Measurements from ENCODE around the gene EGLN3.

DNA sequence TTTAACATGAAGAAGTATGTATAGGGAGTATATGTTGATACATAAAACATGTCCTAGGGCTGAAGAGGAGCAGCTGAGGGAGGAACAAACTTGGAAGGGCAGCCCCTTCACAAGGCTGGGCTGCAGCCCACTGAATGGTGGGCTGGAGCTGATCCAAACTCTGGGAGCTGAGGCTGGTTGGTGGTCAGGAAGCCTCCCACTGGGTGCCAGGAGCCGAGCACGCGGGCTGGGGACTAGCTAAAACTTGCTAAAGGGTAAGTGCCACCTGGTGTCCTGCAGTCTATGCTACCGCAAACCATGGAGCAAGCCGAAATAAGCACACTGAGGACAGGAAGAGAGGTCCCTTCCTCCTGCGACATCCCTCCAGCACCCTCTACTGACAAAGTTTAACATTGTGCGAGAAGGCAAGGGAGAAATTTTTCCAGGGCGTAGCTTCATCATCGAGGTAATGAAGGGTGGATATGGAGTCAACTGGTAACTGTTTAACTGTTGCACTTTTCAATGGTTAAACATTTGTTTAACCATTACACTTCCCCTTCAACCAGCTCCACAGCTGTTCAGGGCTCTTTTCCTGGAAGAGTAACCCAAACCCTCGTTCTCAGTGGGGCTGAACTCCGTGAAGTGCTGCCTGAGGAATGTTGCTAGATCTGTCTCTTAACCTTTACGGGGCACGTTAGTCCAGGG lies 42.2 kb downstream of the EGLN3 start:
- TF ChIP-seq TAF1 (IDR thresholded peaks at IDR 0.05; ENCODE audit: low read depth, low read length) (no peak), POU2F2 (IDR thresholded peaks at IDR 0.05; ENCODE audit: low read depth, low read length) (no peak), POLR2A (IDR thresholded peaks at IDR 0.05; ENCODE audit: low read depth, low read length) (no peak)
